Vagina (tissue), 2 donors: ENCODE results near the gene SRL. TPM values are rescaled to one million over a fixed set of nuclear protein-coding genes. Genes with fewer than 3 reads are reported as not detected.

ENCODE experiments used
- DNase-seq, 2 donors: peaks; one replicate each; pipeline ENCODE4 v3.0.0-alpha.2; 2017; ENCODE audit errors: extremely low spot score in 2 of 2
- H3K27ac ChIP-seq: fragments of 200-600 bp; sonication (generic); one replicate; pipeline ENCODE4 v1.5.1; 2019
- H3K27me3 ChIP-seq: fragments of 200-600 bp; sonication (generic); one replicate; pipeline ENCODE4 v1.5.1; 2019
- H3K36me3 ChIP-seq, 2 donors: fragments of 200-600 bp; sonication (generic); one replicate each; pipeline ENCODE4 v1.5.1; 2017 to 2019
- H3K4me1 ChIP-seq: fragments of 200-600 bp; sonication (generic); one replicate; pipeline ENCODE4 v1.5.1; 2019
- H3K4me3 ChIP-seq, 2 donors: fragments of 200-600 bp; sonication (generic); 1 replicate in 1 of 2; 2 replicates in 1 of 2; pipeline ENCODE4 v1.5.1; 2016 to 2019
- H3K9me3 ChIP-seq: fragments of 200-600 bp; sonication (generic); one replicate; pipeline ENCODE4 v1.5.1; 2019
- POLR2A ChIP-seq, 2 donors: fragments of 450-650 bp; IDR thresholded peaks; one replicate each; pipeline ENCODE4 v1.6.1; 2017; ENCODE audit warnings: antibody characterized with exemption in 2 of 2, mild to moderate bottlenecking in 2 of 2, moderate library complexity in 2 of 2
- POLR2AphosphoS5 ChIP-seq, 2 donors: sonication (generic); formaldehyde crosslinking; IDR thresholded peaks; one replicate each; pipeline ENCODE4 v1.9.0; 2017; ENCODE audit warnings: antibody characterized with exemption in 2 of 2, mild to moderate bottlenecking in 2 of 2, low read depth in 1 of 2; ENCODE audit not compliant: insufficient read depth in 1 of 2
- intact Hi-C: fragments of 100-400 bp; cut with DNase I; formaldehyde crosslinking; loops from one replicate; pipeline ENCODE4 v1.15.1; 2023
- total RNA-seq: library from RNA; depleted of rRNA; stranded (reverse); fragments of >200 nt; gene quantifications from one replicate; pipeline ENCODE4 v1.2.3, GENCODE V29; 2016
- TF ChIP-seq, protein P1 (sequence below), 3 experiments: fragments of 450-650 bp in 2 of 3; fragments of 200-600 bp in 1 of 3; sonication (generic) in 1 of 3; IDR thresholded peaks; one replicate each; pipeline ENCODE4 v1.5.1; 2017 to 2019; ENCODE audit warnings: antibody characterized with exemption in 3 of 3, mild to moderate bottlenecking in 2 of 3, moderate library complexity in 2 of 3

SRL gene
- total RNA-seq, 1 donor from 2014 or later: 1.5 TPM

DNA sequence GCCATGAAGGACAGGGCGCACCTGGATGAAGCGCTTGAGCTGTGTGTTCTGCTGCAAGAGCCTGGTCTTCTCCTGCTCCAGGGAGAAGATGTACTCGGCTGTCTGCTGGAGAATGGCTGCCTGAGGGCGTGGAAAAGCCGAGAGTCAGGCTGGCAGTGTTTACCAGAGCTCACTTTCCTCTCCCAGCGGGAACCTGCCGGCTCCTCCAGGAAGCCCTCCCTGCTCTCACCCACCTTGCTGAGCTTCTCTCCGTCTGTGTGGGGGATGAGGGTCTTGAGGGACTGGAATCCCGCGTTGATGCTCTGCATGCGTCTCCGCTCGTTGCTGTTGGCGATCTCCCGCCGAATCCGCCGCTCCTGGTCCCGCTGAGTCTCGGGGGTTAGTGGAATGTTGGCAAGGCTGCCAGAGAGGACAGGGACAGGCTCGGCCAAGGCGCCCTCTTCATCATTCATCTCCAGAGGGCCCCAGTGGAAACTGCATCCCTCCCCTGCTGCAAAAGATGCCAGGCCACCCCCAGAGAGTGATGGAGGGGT lies 20.5 kb upstream of the SRL start:
- H3K27me3 ChIP-seq: no peaks in the 10 kb centered on the region
- H3K4me1 ChIP-seq: peaks cover 23% of the 10 kb centered on the region
- intact Hi-C loops: no loop called here
- no peak for DNase-seq
- H3K4me3 ChIP-seq: no peak overlapping the region
- H3K9me3 ChIP-seq: no peaks in the 10 kb centered on the region
- H3K36me3 ChIP-seq: peaks cover 0 to 11% of the 10 kb centered on the region in 2 donors
- H3K27ac ChIP-seq: no peak overlapping the region
- TF ChIP-seq POLR2A (IDR thresholded peaks at IDR 0.05) (no peak), POLR2AphosphoS5 (IDR thresholded peaks at IDR 0.05; ENCODE audit: insufficient read depth in 1 of 2, low read depth in 1 of 2) (no peak)
- TF ChIP-seq, protein P1, sequence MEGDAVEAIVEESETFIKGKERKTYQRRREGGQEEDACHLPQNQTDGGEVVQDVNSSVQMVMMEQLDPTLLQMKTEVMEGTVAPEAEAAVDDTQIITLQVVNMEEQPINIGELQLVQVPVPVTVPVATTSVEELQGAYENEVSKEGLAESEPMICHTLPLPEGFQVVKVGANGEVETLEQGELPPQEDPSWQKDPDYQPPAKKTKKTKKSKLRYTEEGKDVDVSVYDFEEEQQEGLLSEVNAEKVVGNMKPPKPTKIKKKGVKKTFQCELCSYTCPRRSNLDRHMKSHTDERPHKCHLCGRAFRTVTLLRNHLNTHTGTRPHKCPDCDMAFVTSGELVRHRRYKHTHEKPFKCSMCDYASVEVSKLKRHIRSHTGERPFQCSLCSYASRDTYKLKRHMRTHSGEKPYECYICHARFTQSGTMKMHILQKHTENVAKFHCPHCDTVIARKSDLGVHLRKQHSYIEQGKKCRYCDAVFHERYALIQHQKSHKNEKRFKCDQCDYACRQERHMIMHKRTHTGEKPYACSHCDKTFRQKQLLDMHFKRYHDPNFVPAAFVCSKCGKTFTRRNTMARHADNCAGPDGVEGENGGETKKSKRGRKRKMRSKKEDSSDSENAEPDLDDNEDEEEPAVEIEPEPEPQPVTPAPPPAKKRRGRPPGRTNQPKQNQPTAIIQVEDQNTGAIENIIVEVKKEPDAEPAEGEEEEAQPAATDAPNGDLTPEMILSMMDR (IDR thresholded peaks at IDR 0.05): no peak

DNA sequence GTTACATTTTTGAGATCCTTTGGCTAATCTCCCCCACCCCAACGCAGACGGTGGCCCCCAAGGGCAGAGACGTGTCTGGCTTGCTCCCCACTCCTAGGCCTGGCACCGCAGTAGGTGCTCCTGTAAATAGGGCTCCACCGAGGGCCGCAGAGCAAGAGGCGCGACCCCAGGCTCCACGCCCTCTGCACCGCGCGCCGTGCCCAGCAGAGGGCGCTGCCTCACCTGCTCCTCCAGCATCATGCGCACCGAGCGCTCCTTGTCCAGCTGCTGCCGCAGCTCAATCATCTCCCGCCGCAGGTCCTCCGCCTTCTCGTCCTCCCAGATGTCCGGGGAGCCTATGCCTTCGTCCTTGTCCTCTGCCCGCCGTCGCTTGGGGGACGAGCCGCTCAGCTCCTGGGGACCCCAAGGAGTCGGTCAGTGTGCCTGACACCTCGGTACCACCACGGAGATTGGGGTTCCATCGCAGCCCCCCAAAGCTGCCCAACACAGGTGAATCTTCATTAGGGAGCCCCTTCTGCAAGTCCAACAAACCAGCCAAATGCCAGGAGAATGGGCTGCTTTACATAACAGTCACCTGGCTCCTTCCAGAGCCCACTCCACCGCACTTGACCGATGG lies 19.8 kb upstream of the SRL start:
- no peak for DNase-seq
- no peak overlapping the region for H3K4me3 ChIP-seq
- no peak overlapping the region for H3K27ac ChIP-seq
- H3K36me3 ChIP-seq: peaks cover 0 to 11% of the 10 kb centered on the region in 2 donors
- H3K27me3 ChIP-seq: no peaks in the 10 kb centered on the region
- no peaks in the 10 kb centered on the region for H3K9me3 ChIP-seq
- intact Hi-C loops: no loop called here
- TF ChIP-seq, protein P1 (IDR thresholded peaks at IDR 0.05): peak in 1 of 3 experiments; percentile 33
- TF ChIP-seq POLR2AphosphoS5 (IDR thresholded peaks at IDR 0.05; ENCODE audit: insufficient read depth in 1 of 2, low read depth in 1 of 2) (no peak), POLR2A (IDR thresholded peaks at IDR 0.05) (no peak)
- H3K4me1 ChIP-seq: peaks cover 24% of the 10 kb centered on the region

DNA sequence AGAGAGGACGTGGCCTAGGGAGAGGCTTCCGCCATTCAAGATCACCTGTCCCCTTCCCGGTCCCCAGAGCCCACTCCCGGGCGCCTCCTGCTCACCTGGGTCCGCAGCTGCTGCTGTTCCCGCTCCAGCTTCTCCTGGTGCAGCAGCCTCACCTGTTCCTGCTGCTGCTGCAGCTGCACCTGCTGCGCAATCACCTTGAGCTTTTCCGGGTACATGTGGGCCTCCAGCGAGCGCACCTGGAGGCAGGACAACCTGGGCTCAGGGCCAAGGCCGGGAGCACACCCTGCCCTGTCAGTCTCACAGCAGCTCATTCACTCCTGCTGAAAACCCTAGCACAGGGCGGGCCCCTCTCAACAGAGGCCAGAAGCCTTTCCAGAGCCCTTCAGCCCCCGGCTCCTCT lies 18.5 kb upstream of the SRL start:
- TF ChIP-seq POLR2AphosphoS5 (IDR thresholded peaks at IDR 0.05; ENCODE audit: insufficient read depth in 1 of 2, low read depth in 1 of 2) (no peak), POLR2A (IDR thresholded peaks at IDR 0.05) (no peak)
- TF ChIP-seq, protein P1 (IDR thresholded peaks at IDR 0.05): no peak
- H3K4me1 ChIP-seq: peaks cover 24% of the 10 kb centered on the region
- no peaks in the 10 kb centered on the region for H3K9me3 ChIP-seq
- H3K4me3 ChIP-seq: no peak overlapping the region
- DNase-seq: no peak
- peaks cover 0 to 11% of the 10 kb centered on the region in 2 donors for H3K36me3 ChIP-seq
- intact Hi-C loops: no loop called here
- no peak overlapping the region for H3K27ac ChIP-seq
- no peaks in the 10 kb centered on the region for H3K27me3 ChIP-seq

DNA sequence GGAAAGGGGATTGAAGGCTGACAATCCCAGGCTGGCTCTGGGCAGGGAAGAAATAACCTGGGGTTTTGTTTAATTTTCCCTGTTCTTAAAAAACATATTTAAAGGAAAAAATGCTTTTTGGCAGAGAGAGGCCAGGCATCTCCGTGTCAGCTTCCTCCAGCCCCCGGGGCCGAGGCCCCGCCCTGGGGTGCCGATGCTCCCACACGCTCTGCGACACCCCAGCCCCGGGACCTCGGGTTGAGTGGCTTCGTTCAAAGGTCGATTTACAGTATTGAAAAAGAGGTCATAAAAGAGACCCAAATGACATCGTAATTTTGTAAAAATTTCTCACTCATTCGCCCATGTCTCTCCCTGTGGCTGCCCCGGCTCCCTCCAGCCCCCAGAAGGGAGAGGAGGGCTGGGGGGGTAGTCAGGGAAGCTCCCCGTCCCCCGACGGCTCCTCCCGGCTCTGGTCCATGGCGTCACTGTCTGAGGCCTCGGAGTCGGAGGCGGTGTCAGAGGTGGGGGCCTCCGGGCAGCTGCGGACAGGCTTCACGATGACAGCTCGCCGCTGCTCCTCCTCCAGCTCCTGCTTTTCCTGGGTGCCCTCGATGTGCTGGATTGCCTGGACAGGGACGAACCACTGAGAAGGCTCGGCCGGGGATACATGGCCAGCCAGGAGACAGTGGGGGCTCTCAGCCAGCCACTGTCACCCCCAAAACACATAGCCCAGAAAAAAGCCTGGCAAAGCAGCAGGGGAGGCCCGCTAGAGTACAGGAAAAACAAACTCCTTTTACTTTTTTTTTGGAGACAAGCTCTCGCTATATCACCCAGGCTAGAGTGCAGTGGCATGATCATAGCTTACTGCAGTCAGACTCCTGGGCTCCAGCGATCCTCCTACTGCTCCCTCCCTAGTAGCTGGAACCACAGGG lies 16.0 kb upstream of the SRL start:
- Histone ChIP-seq H3K27me3 (no peaks in the 10 kb centered on the region), H3K27ac (peak overlapping the region; percentile 70), H3K36me3 (peaks cover 0 to 11% of the 10 kb centered on the region in 2 donors), H3K9me3 (no peaks in the 10 kb centered on the region), H3K4me3 (peak overlapping the region; percentile 9 to 20), H3K4me1 (peaks cover 9% of the 10 kb centered on the region)
- intact Hi-C loops: no loop called here
- DNase-seq: no peak
- peak in 1 of 2 donors; percentile 53 for TF ChIP-seq POLR2AphosphoS5 (IDR thresholded peaks at IDR 0.05; ENCODE audit: insufficient read depth in 1 of 2, low read depth in 1 of 2)
- TF ChIP-seq, protein P1 (IDR thresholded peaks at IDR 0.05): no peak
